Panc1 (cell line): ENCODE measurements around the gene DLG4. TPM values are rescaled to one million over a fixed set of nuclear protein-coding genes. Genes with fewer than 3 reads are reported as not detected.

Experiments used
- ATAC-seq: fragments of 200-7000 bp; cut with Tn5 transposase; 2 replicates; pipeline ENCODE4 v1.9.1; 2020; ENCODE audit warnings: mild to moderate bottlenecking, moderate library complexity
- BruUV-seq: library from RNA; stranded (reverse); fragments of 400-500 nt; replicated peaks from 2 replicates; lab custom pipeline; 2021; lab: Mats Ljungman, UMichigan
- CTCF ChIA-PET: fragments of 300-600 bp; sonication (Branson Sonifier 250); formaldehyde crosslinking; loops from one replicate; lab custom pipeline; 2022; ENCODE audit warnings: antibody characterized with exemption; lab: Charles Lee
- POLR2A ChIA-PET: fragments of 300-600 bp; sonication (Branson Sonifier 250); formaldehyde crosslinking; loops from one replicate; lab custom pipeline; 2022; ENCODE audit warnings: antibody characterized with exemption; lab: Charles Lee
- DNase-seq: peaks from one replicate; pipeline ENCODE4 v3.0.0-alpha.2; 2010; ENCODE audit warnings: low read depth, low spot score
- H3K27ac ChIP-seq: 2 replicates; pipeline ENCODE4 v1.5.1; 2011; ENCODE audit warnings: mild to moderate bottlenecking, low read length, inconsistent platforms
- H3K27me3 ChIP-seq: fragments of 200-500 bp; sonication (Bioruptor generic); 2 replicates; pipeline ENCODE4 v1.6.0; 2014; ENCODE audit warnings: low read length, inconsistent platforms; ENCODE audit not compliant: control insufficient read depth, insufficient read depth
- H3K36me3 ChIP-seq: fragments of 200-500 bp; sonication (Bioruptor generic); 2 replicates; pipeline ENCODE4 v1.5.1; 2014; ENCODE audit warnings: inconsistent platforms, mild to moderate bottlenecking, low read length, moderate library complexity; ENCODE audit not compliant: control insufficient read depth, insufficient read depth
- H3K4me1 ChIP-seq: 2 replicates; pipeline ENCODE4 v1.5.1; 2011; ENCODE audit warnings: inconsistent platforms, mild to moderate bottlenecking, low read length, moderate library complexity; ENCODE audit not compliant: control insufficient read depth, insufficient read depth
- H3K4me3 ChIP-seq, 2 experiments: 2 replicates each; pipeline ENCODE4 v1.5.1; 2011 to 2012; ENCODE audit warnings: low read depth in 2 of 2, low read length in 2 of 2, mild to moderate bottlenecking in 2 of 2, inconsistent platforms in 1 of 2, moderate library complexity in 1 of 2
- H3K9me3 ChIP-seq: fragments of 200-500 bp; sonication (Bioruptor generic); 2 replicates; pipeline ENCODE4 v1.5.1; 2014; ENCODE audit warnings: low read depth, mild to moderate bottlenecking, inconsistent platforms, low read length, moderate library complexity; ENCODE audit not compliant: control insufficient read depth, insufficient read depth
- POLR2AphosphoS5 ChIP-seq: IDR thresholded peaks from 2 replicates; pipeline ENCODE4 v1.6.1; 2012; ENCODE audit warnings: mild to moderate bottlenecking, low read depth, low read length, moderate library complexity
- SIN3A ChIP-seq: IDR thresholded peaks from 2 replicates; pipeline ENCODE4 v1.6.1; 2012; ENCODE audit warnings: low read depth, mild to moderate bottlenecking, low read length, moderate library complexity, borderline replicate concordance; ENCODE audit not compliant: insufficient read depth
- TCF7L2 ChIP-seq: IDR thresholded peaks from 2 replicates; pipeline ENCODE4 v1.6.1; 2011; ENCODE audit warnings: mild to moderate bottlenecking, low read depth, low read length, inconsistent platforms
- in situ Hi-C: cut with HindIII; loops from 2 replicates; pipeline ENCODE4 v1.10.0; 2016; ENCODE audit warnings: low sequenced_read_pairs, low pct_unique_long_range_greater_than_20kb
- intact Hi-C: fragments of 100-400 bp; cut with micrococcal nuclease; formaldehyde crosslinking; loops from one replicate; pipeline ENCODE4 v1.10.0; 2022; ENCODE audit not compliant: unreplicated experiment
- total RNA-seq: library from RNA; stranded (reverse); gene quantifications from one replicate; pipeline ENCODE4 v1.2.1, GENCODE V29; 2021; ENCODE audit not compliant: unreplicated experiment
- TF ChIP-seq, protein P1 (sequence below), 2 experiments: IDR thresholded peaks; 2 replicates each; pipeline ENCODE4 v1.6.1; 2011 to 2012; ENCODE audit warnings: low read depth in 2 of 2, control low read depth in 1 of 2, low read length in 1 of 2, mild to moderate bottlenecking in 1 of 2, moderate library complexity in 1 of 2; ENCODE audit not compliant: insufficient read depth in 1 of 2
- TF ChIP-seq, protein P2 (sequence below): fragments of 450-650 bp; IDR thresholded peaks from 2 replicates; pipeline ENCODE4 v1.5.1; 2017; ENCODE audit warnings: mild to moderate bottlenecking

The DLG4 gene
- total RNA-seq, 1 experiment from 2014 or later: 32.4 TPM

DNA sequence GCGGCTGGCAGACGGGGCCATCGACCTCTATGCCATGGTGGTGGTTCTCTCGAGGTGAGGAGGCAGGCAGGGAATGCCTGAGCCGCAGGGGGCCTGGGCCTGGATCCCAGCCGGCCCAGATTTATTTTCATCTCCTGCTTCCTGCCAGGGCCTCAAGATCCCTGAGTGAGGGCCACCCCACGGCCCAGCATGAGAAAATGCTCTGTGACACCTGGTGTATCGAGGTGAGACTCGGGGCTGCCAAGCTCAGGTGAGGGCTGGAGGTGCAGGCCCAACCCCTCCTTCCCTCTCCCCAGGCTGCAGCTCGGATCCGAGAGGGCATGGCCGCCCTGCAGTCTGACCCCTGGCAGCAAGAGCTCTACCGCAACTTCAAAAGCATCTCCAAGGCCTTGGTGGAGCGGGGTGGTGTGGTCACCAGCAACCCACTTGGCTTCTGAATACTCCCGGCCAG is 5.0 kb upstream of the DLG4 start:
- ChIA-PET CTCF (no interaction called here), POLR2A (no interaction called here)
- peaks cover 5% of the 10 kb centered on the region; the same call in 1 of the 2 replicates for H3K36me3 ChIP-seq
- no TSS peak for BruUV-seq
- intact Hi-C loops: no loop called here
- no peaks in the 10 kb centered on the region for H3K27me3 ChIP-seq
- ATAC-seq (peak; percentile 2; the same call in 1 of the 2 replicates), DNase-seq (no peak)
- in situ Hi-C loops: no loop called here
- H3K4me3 ChIP-seq: no peak overlapping the region
- TF ChIP-seq SIN3A (no peak), POLR2AphosphoS5 (no peak), TCF7L2 (no peak)
- TF ChIP-seq, protein P1, sequence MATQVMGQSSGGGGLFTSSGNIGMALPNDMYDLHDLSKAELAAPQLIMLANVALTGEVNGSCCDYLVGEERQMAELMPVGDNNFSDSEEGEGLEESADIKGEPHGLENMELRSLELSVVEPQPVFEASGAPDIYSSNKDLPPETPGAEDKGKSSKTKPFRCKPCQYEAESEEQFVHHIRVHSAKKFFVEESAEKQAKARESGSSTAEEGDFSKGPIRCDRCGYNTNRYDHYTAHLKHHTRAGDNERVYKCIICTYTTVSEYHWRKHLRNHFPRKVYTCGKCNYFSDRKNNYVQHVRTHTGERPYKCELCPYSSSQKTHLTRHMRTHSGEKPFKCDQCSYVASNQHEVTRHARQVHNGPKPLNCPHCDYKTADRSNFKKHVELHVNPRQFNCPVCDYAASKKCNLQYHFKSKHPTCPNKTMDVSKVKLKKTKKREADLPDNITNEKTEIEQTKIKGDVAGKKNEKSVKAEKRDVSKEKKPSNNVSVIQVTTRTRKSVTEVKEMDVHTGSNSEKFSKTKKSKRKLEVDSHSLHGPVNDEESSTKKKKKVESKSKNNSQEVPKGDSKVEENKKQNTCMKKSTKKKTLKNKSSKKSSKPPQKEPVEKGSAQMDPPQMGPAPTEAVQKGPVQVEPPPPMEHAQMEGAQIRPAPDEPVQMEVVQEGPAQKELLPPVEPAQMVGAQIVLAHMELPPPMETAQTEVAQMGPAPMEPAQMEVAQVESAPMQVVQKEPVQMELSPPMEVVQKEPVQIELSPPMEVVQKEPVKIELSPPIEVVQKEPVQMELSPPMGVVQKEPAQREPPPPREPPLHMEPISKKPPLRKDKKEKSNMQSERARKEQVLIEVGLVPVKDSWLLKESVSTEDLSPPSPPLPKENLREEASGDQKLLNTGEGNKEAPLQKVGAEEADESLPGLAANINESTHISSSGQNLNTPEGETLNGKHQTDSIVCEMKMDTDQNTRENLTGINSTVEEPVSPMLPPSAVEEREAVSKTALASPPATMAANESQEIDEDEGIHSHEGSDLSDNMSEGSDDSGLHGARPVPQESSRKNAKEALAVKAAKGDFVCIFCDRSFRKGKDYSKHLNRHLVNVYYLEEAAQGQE (IDR thresholded peaks at IDR 0.05; ENCODE audit: insufficient read depth in 1 of 2, low read depth in 2 of 2, low read length in 1 of 2): no peak
- TF ChIP-seq, protein P2, sequence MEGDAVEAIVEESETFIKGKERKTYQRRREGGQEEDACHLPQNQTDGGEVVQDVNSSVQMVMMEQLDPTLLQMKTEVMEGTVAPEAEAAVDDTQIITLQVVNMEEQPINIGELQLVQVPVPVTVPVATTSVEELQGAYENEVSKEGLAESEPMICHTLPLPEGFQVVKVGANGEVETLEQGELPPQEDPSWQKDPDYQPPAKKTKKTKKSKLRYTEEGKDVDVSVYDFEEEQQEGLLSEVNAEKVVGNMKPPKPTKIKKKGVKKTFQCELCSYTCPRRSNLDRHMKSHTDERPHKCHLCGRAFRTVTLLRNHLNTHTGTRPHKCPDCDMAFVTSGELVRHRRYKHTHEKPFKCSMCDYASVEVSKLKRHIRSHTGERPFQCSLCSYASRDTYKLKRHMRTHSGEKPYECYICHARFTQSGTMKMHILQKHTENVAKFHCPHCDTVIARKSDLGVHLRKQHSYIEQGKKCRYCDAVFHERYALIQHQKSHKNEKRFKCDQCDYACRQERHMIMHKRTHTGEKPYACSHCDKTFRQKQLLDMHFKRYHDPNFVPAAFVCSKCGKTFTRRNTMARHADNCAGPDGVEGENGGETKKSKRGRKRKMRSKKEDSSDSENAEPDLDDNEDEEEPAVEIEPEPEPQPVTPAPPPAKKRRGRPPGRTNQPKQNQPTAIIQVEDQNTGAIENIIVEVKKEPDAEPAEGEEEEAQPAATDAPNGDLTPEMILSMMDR: no peak
- H3K27ac ChIP-seq: peak overlapping the region; percentile 75
- H3K4me1 ChIP-seq: peaks cover 45% of the 10 kb centered on the region
- H3K9me3 ChIP-seq: no peaks in the 10 kb centered on the region

DNA sequence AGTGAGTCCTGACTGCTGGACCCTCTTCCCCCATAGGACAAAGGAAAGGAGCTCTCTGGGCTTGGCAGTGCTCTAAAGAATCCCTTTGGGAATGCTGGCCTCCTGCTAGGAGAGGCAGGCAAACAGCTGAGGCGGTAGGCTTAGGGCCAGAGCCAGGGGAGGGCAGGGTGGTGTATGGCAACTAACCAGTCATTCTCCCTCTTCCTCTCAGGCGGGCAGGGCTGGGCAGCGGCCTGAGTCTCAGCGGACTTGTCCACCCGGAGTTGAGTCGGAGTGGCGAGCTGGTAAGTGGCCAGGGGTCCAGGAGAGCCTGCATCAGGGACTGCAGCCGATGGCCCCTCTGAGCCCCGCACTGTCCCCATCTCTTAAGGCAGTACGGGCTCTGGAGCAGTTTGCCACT is 4.5 kb upstream of the DLG4 start:
- peaks cover 50% of the 10 kb centered on the region for H3K4me1 ChIP-seq
- ATAC-seq: 0 out of 2 replicates have a peak, but pooled peaks have one; percentile 2
- H3K9me3 ChIP-seq: no peaks in the 10 kb centered on the region
- ChIA-PET CTCF (no interaction called here), POLR2A (no interaction called here)
- no TSS peak for BruUV-seq
- intact Hi-C loops (no loop called here), in situ Hi-C loops (no loop called here)
- TF ChIP-seq TCF7L2 (no peak), POLR2AphosphoS5 (0 out of 2 replicates have a peak, but pooled peaks have one; percentile 17), SIN3A (no peak)
- TF ChIP-seq, protein P2: no peak
- TF ChIP-seq, protein P1 (IDR thresholded peaks at IDR 0.05; ENCODE audit: insufficient read depth in 1 of 2, low read depth in 2 of 2, low read length in 1 of 2): no peak
- no peak for DNase-seq
- H3K27me3 ChIP-seq: no peaks in the 10 kb centered on the region
- H3K4me3 ChIP-seq: no peak overlapping the region
- H3K27ac ChIP-seq: peak overlapping the region; percentile 57
- peaks cover 5% of the 10 kb centered on the region; the same call in 1 of the 2 replicates for H3K36me3 ChIP-seq
